Measurements from ENCODE around the gene RAP2A.

RAP2A gene

GRCh38 chr13:97433727-97434396 lies at the start of gene RAP2A:
RAP2A (plus strand) TSS chr13:97434169; CDS start chr13:97434471, 302 bp downstream.
- DNase-seq (ENCODE audit: low spot score) = peak; percentile 94

- no peak for DNase-seq (ENCODE audit: low spot score)
Measured at GRCh38 chr13:97384371-97384770, 49.6 kb upstream of the RAP2A start.

- DNase-seq (ENCODE audit: low spot score) = no peak
Measured at GRCh38 chr13:97385146-97385545, 48.8 kb upstream of the RAP2A start.

- no peak for DNase-seq (ENCODE audit: low spot score)
Measured at GRCh38 chr13:97385854-97386253, 48.1 kb upstream of the RAP2A start.

GRCh38 chr13:97386801-97387484 lies 47.0 kb upstream of the RAP2A start:
- DNase-seq (ENCODE audit: low spot score) = no peak

GRCh38 chr13:97387485-97387839 lies 46.5 kb upstream of the RAP2A start:
- DNase-seq (ENCODE audit: low spot score) = no peak

- DNase-seq (ENCODE audit: low spot score) = no peak
Measured at GRCh38 chr13:97387890-97388289, 46.1 kb upstream of the RAP2A start.

- DNase-seq (ENCODE audit: low spot score) = no peak
Measured at GRCh38 chr13:97388373-97388772, 45.6 kb upstream of the RAP2A start.

- DNase-seq (ENCODE audit: low spot score) = no peak
Measured at GRCh38 chr13:97390941-97391600, 42.9 kb upstream of the RAP2A start.

GRCh38 chr13:97392020-97392419 lies 41.9 kb upstream of the RAP2A start:
- no peak for DNase-seq (ENCODE audit: low spot score)

- DNase-seq (ENCODE audit: low spot score) = no peak
Measured at GRCh38 chr13:97394542-97394941, 39.4 kb upstream of the RAP2A start.

- DNase-seq (ENCODE audit: low spot score) = peak; percentile 20
Measured at GRCh38 chr13:97395447-97396136, 38.4 kb upstream of the RAP2A start.

- no peak for DNase-seq (ENCODE audit: low spot score)
Measured at GRCh38 chr13:97397267-97397666, 36.7 kb upstream of the RAP2A start.

GRCh38 chr13:97401421-97401820 lies 32.5 kb upstream of the RAP2A start:
- no peak for DNase-seq (ENCODE audit: low spot score)

- peak; percentile 39 for DNase-seq (ENCODE audit: low spot score)
Measured at GRCh38 chr13:97403893-97404750, 29.8 kb upstream of the RAP2A start.

- no peak for DNase-seq (ENCODE audit: low spot score)
Measured at GRCh38 chr13:97407540-97407939, 26.4 kb upstream of the RAP2A start.

GRCh38 chr13:97408938-97409337 lies 25.0 kb upstream of the RAP2A start:
- no peak for DNase-seq (ENCODE audit: low spot score)

GRCh38 chr13:97411984-97412383 lies 22.0 kb upstream of the RAP2A start:
- DNase-seq (ENCODE audit: low spot score) = no peak

GRCh38 chr13:97413694-97414093 lies 20.3 kb upstream of the RAP2A start:
- DNase-seq (ENCODE audit: low spot score) = no peak

GRCh38 chr13:97414392-97414791 lies 19.6 kb upstream of the RAP2A start:
- no peak for DNase-seq (ENCODE audit: low spot score)

- no peak for DNase-seq (ENCODE audit: low spot score)
Measured at GRCh38 chr13:97417698-97418097, 16.3 kb upstream of the RAP2A start.

All from kidney tubule cell (primary cell).